Stomach (tissue), 9 donors: Measurements from ENCODE around the gene ATAD3A. TPM values are rescaled to one million over a fixed set of nuclear protein-coding genes. Genes with fewer than 3 reads are reported as not detected.

Experiments
- DNase-seq, 2 donors: peaks; one replicate each; pipeline versions ENCODE4 v3.0.0 to v3.0.0-alpha.2; 2013 to 2019
- H3K27ac ChIP-seq, 5 donors: fragments of 200-600 bp in 4 of 5; sonication (generic) in 4 of 5; one replicate each; pipeline ENCODE4 v1.5.1; 2013 to 2019; ENCODE audit warnings: mild to moderate bottlenecking in 1 of 5, moderate library complexity in 1 of 5
- H3K27me3 ChIP-seq, 3 donors: fragments of 200-600 bp; sonication (generic); one replicate each; pipeline ENCODE4 v1.5.1; 2017 to 2019; ENCODE audit warnings: mixed run types in 1 of 3
- H3K36me3 ChIP-seq, 4 donors: fragments of 200-600 bp; sonication (generic); 1 replicate in 3 of 4; 2 replicates in 1 of 4; pipeline ENCODE4 v1.5.1; 2016 to 2019
- H3K4me1 ChIP-seq, 4 donors: fragments of 200-600 bp; sonication (generic); one replicate each; pipeline ENCODE4 v1.5.1; 2016 to 2019
- H3K4me3 ChIP-seq, 4 donors: fragments of 200-600 bp; sonication (generic) in 3 of 4; one replicate each; pipeline ENCODE4 v1.5.1; 2016 to 2019; ENCODE audit warnings: mild to moderate bottlenecking in 1 of 4
- H3K9me3 ChIP-seq, 4 donors: fragments of 200-600 bp; sonication (generic); one replicate each; pipeline ENCODE4 v1.5.1; 2016 to 2019
- CTCF ChIP-seq, 7 experiments: fragments of 450-650 bp in 4 of 7; fragments of 200-600 bp in 3 of 7; sonication (generic) in 3 of 7; IDR thresholded peaks; one replicate each; pipeline ENCODE4 v1.5.1; 2016 to 2019; ENCODE audit warnings: antibody characterized with exemption in 7 of 7, control low read depth in 2 of 7, mild to moderate bottlenecking in 1 of 7
- EP300 ChIP-seq: sonication (generic); formaldehyde crosslinking; IDR thresholded peaks from one replicate; pipeline ENCODE4 v1.6.1; 2017; ENCODE audit warnings: antibody characterized with exemption
- POLR2A ChIP-seq, 4 donors: fragments of 450-650 bp; IDR thresholded peaks; one replicate each; pipeline ENCODE4 v1.6.1; 2016; ENCODE audit warnings: antibody characterized with exemption in 4 of 4, control low read depth in 2 of 4, mild to moderate bottlenecking in 1 of 4, moderate library complexity in 1 of 4
- POLR2AphosphoS5 ChIP-seq, 3 donors: sonication (generic); formaldehyde crosslinking; IDR thresholded peaks; one replicate each; pipeline ENCODE4 v1.6.1; 2016; ENCODE audit warnings: antibody characterized with exemption in 3 of 3
- whole genome bisulfite sequencing, 5 donors: extraction: QIAGEN DNeasy Blood & Tissue Kit in 3 of 5; methylation state at CpG; one replicate each; pipeline versions ENCODE4 v1.1.5 to v1.1.7; 2013 to 2018; 5-methylcytosine and 5-hydroxymethylcytosine counted together
- intact Hi-C: fragments of 100-400 bp; cut with DNase I; formaldehyde crosslinking; loops from one replicate; pipeline ENCODE4 v1.15.1; 2023; ENCODE audit warnings: low total_unique reads
- polyA plus RNA-seq, 3 donors: library from polyadenylated mRNA; stranded (reverse); fragments of 200-250 nt; gene quantifications; one replicate each; pipeline ENCODE4 v1.2.3, GENCODE V29; 2013
- total RNA-seq, 5 donors: library from RNA; depleted of rRNA; stranded (reverse); fragments of >200 nt; gene quantifications; one replicate each; pipeline versions ENCODE4 v1.1.0 to v1.2.3, GENCODE V29; 2014 to 2016
- donor health status: healthy with polysubstance abuse.
- donor health status: Bipolar disorder and iron deficiency.
- donor health status: healthy.

The ATAD3A gene
- total and polyA plus RNA-seq, 8 donors, result 10.6 to 92.1 (median 18.7) TPM

GRCh38 chr1:1543706-1544099 is 31.7 kb downstream of the ATAD3A start:
- peaks cover 8 to 54% (median 41%) of the 10 kb centered on the region in 4 donors for H3K4me1 ChIP-seq
- intact Hi-C loops, result no loop called here
- no peak overlapping the region for H3K4me3 ChIP-seq
- H3K27me3 ChIP-seq, result peaks cover 0 to 21% (median 5%) of the 10 kb centered on the region in 3 donors
- H3K36me3 ChIP-seq, result peaks cover 15 to 45% (median 32%) of the 10 kb centered on the region in 4 donors
- TF ChIP-seq CTCF (IDR thresholded peaks at IDR 0.05) (no peak), POLR2AphosphoS5 (IDR thresholded peaks at IDR 0.05) (no peak), POLR2A (IDR thresholded peaks at IDR 0.05) (no peak), EP300 (no peak)
- DNase-seq, result peak; percentile 67 to 81
- 27 to 70% (median 51%) methylated on average over 14 to 19 of the region's 19 CpGs for WGBS, 5 donors
- H3K9me3 ChIP-seq, result no peaks in the 10 kb centered on the region
- peak overlapping the region in 2 of 5 donors; percentile 33 to 38 for H3K27ac ChIP-seq

- Histone ChIP-seq H3K27me3 (peaks cover 0 to 15% (median 5%) of the 10 kb centered on the region in 3 donors), H3K4me1 (peaks cover 6 to 46% (median 33%) of the 10 kb centered on the region in 4 donors), H3K27ac (no peak overlapping the region), H3K36me3 (peaks cover 15 to 45% (median 34%) of the 10 kb centered on the region in 4 donors), H3K9me3 (no peaks in the 10 kb centered on the region), H3K4me3 (no peak overlapping the region)
- WGBS, 5 donors, result 90 to 96% (median 93%) methylated on average over 7 to 10 of the region's 10 CpGs
- intact Hi-C loops, result no loop called here
- TF ChIP-seq POLR2AphosphoS5 (IDR thresholded peaks at IDR 0.05) (no peak), EP300 (no peak), CTCF (IDR thresholded peaks at IDR 0.05) (no peak), POLR2A (IDR thresholded peaks at IDR 0.05) (no peak)
- DNase-seq, result no peak
These were observed 32.6 kb downstream of the ATAD3A start for GRCh38 chr1:1544544-1544943.

GRCh38 chr1:1545946-1546737 is 34.2 kb downstream of the ATAD3A start:
- 86 to 91% (median 88%) methylated on average over 23 of the region's 23 CpGs for WGBS, 5 donors
- intact Hi-C loops, result no loop called here

GRCh38 chr1:1547011-1547410 is 35.0 kb downstream of the ATAD3A start:
- no peak for TF ChIP-seq POLR2A (IDR thresholded peaks at IDR 0.05)
- TF ChIP-seq POLR2AphosphoS5 (IDR thresholded peaks at IDR 0.05), result no peak
- no peak for TF ChIP-seq CTCF (IDR thresholded peaks at IDR 0.05)
- TF ChIP-seq EP300, result no peak
- Histone ChIP-seq H3K27me3 (no peaks in the 10 kb centered on the region), H3K9me3 (no peaks in the 10 kb centered on the region), H3K4me3 (no peak overlapping the region), H3K4me1 (peaks cover 3 to 38% (median 19%) of the 10 kb centered on the region in 4 donors), H3K27ac (no peak overlapping the region), H3K36me3 (peaks cover 5 to 34% (median 25%) of the 10 kb centered on the region in 4 donors)
- DNase-seq, result no peak
- WGBS, 5 donors, result 88 to 95% (median 92%) methylated on average over 8 to 9 of the region's 9 CpGs
- intact Hi-C loops, result no loop called here

More at GRCh38 chr1:1545946-1546737, 34.2 kb downstream of the ATAD3A start:
- Histone ChIP-seq H3K27ac (no peak overlapping the region), H3K4me1 (peaks cover 3 to 46% (median 22%) of the 10 kb centered on the region in 4 donors), H3K4me3 (no peak overlapping the region), H3K36me3 (peaks cover 14 to 43% (median 32%) of the 10 kb centered on the region in 4 donors), H3K27me3 (no peaks in the 10 kb centered on the region), H3K9me3 (no peaks in the 10 kb centered on the region)
- DNase-seq, result no peak
- TF ChIP-seq POLR2A (IDR thresholded peaks at IDR 0.05) (no peak), CTCF (IDR thresholded peaks at IDR 0.05) (no peak), EP300 (no peak), POLR2AphosphoS5 (IDR thresholded peaks at IDR 0.05) (no peak)
